CD4-positive, alpha-beta T cell (primary cell): ENCODE results near the gene PLEKHF1. TPM values are rescaled to one million over a fixed set of nuclear protein-coding genes. Genes with fewer than 3 reads are reported as not detected.
A peak's percentile ranks its signal among the peaks of the same experiment; 100 is the strongest.

Experiments used
- ATAC-seq: fragments of 200-7000 bp; cut with Tn5 transposase; one replicate; pipeline ENCODE4 v1.10.0; 2022; ENCODE audit warnings: mild to moderate bottlenecking; ENCODE audit not compliant: poor library complexity
- CTCF ChIA-PET: fragments of 350-600 bp; sonication (Branson Sonifier 250); formaldehyde crosslinking; loops from one replicate; lab custom pipeline; 2021; ENCODE audit warnings: antibody characterized with exemption, inconsistent platforms; lab: Charles Lee
- POLR2A ChIA-PET: fragments of 350-600 bp; sonication (Branson Sonifier 250); formaldehyde crosslinking; loops from one replicate; lab custom pipeline; 2021; ENCODE audit warnings: antibody characterized with exemption, inconsistent platforms; lab: Charles Lee
- DNase-seq, 14 experiments: peaks; one replicate each; pipeline ENCODE4 v3.0.0-alpha.2; 2013 to 2020; ENCODE audit warnings: mixed read lengths in 2 of 14
- H3K27ac ChIP-seq, 2 donors: one replicate each; pipeline versions ENCODE4 v1.5.1 to v1.7.0; 2013; ENCODE audit warnings: low read length in 2 of 2, low read depth in 1 of 2, mild to moderate bottlenecking in 1 of 2
- H3K27me3 ChIP-seq, 2 experiments: 1 replicate in 1 of 2; 2 replicates in 1 of 2; pipeline versions ENCODE4 v1.6.1 to v1.7.0; 2013; ENCODE audit warnings: low read length in 2 of 2, control low read depth in 1 of 2, mild to moderate bottlenecking in 1 of 2, moderate library complexity in 1 of 2; ENCODE audit not compliant: insufficient read depth in 2 of 2, control insufficient read depth in 1 of 2
- H3K36me3 ChIP-seq: one replicate; pipeline ENCODE4 v1.6.1; 2013; ENCODE audit warnings: low read length, control low read depth; ENCODE audit not compliant: insufficient read depth
- H3K4me1 ChIP-seq: one replicate; pipeline ENCODE4 v1.6.1; 2013; ENCODE audit warnings: low read length, control low read depth; ENCODE audit not compliant: insufficient read depth
- H3K4me3 ChIP-seq: one replicate; pipeline ENCODE4 v1.5.1; 2013; ENCODE audit warnings: mild to moderate bottlenecking, low read length, moderate library complexity
- H3K9me3 ChIP-seq, 2 experiments: 1 replicate in 1 of 2; 2 replicates in 1 of 2; pipeline versions ENCODE4 v1.6.1 to v1.7.0; 2013; ENCODE audit warnings: low read length in 2 of 2, mild to moderate bottlenecking in 2 of 2, control low read depth in 1 of 2, moderate library complexity in 1 of 2; ENCODE audit not compliant: control insufficient read depth in 1 of 2, insufficient read depth in 1 of 2
- H3K27ac Mint-ChIP-seq: one replicate; pipeline ENCODE4 v1.8.0; 2020; ENCODE audit warnings: mixed read lengths
- H3K27me3 Mint-ChIP-seq: one replicate; pipeline ENCODE4 v1.8.0; 2021; ENCODE audit warnings: mixed read lengths
- H3K36me3 Mint-ChIP-seq: one replicate; pipeline ENCODE4 v1.8.0; 2021; ENCODE audit warnings: low read depth, mixed read lengths
- H3K4me1 Mint-ChIP-seq: one replicate; pipeline ENCODE4 v1.8.0; 2021; ENCODE audit warnings: low read depth, mixed read lengths
- H3K4me3 Mint-ChIP-seq: one replicate; pipeline ENCODE4 v1.8.0; 2020; ENCODE audit warnings: mild to moderate bottlenecking, mixed read lengths
- H3K9me3 Mint-ChIP-seq: one replicate; pipeline ENCODE4 v1.8.0; 2020; ENCODE audit warnings: mixed read lengths
- CTCF ChIP-seq: fragments of 200-600 bp; IDR thresholded peaks from one replicate; pipeline ENCODE4 v1.8.0; 2022; ENCODE audit warnings: antibody characterized with exemption, mild to moderate bottlenecking
- intact Hi-C, 2 experiments: fragments of 100-400 bp; cut with DNase I in 1 of 2; cut with micrococcal nuclease in 1 of 2; formaldehyde crosslinking; loops; one replicate each; pipeline versions ENCODE4 v1.15.1 to v1.9.0; 2023 to 2025; cut with DNase I, micrococcal nuclease
- total RNA-seq, 174 experiments: library from RNA in 2 of 174; stranded (reverse) in 2 of 174; gene quantifications; one replicate each; pipeline ENCODE4 v1.2.3 and lab custom pipeline; 2021 to 2026

Gene PLEKHF1
- total RNA-seq, 2 experiments from 2014 or later: 37.5 to 41.0 TPM

GRCh38 chr19:29631450-29631849 lies 33.8 kb upstream of the PLEKHF1 start:
- H3K27ac ChIP-seq: no peak overlapping the region
- no peak for TF ChIP-seq CTCF
- no peak for ATAC-seq
- H3K27ac Mint-ChIP-seq: no peak overlapping the region
- intact Hi-C loops: no loop called here
- no peaks in the 10 kb centered on the region for H3K9me3 ChIP-seq
- CTCF ChIA-PET: no interaction called here
- H3K4me3 Mint-ChIP-seq: no peak overlapping the region
- no peaks in the 10 kb centered on the region for H3K36me3 Mint-ChIP-seq
- no peaks in the 10 kb centered on the region for H3K36me3 ChIP-seq
- H3K4me1 Mint-ChIP-seq: no peaks in the 10 kb centered on the region
- no peaks in the 10 kb centered on the region for H3K27me3 ChIP-seq
- H3K4me1 ChIP-seq: no peaks in the 10 kb centered on the region
- POLR2A ChIA-PET: no interaction called here
- H3K27me3 Mint-ChIP-seq: no peaks in the 10 kb centered on the region
- peak in 1 of 14 experiments; percentile 19 for DNase-seq
- no peak overlapping the region for H3K4me3 ChIP-seq
- H3K9me3 Mint-ChIP-seq: no peaks in the 10 kb centered on the region

- H3K9me3 Mint-ChIP-seq: no peaks in the 10 kb centered on the region
- DNase-seq: no peak
- H3K36me3 Mint-ChIP-seq: no peaks in the 10 kb centered on the region
- no peak for ATAC-seq
- no peak overlapping the region for H3K4me3 Mint-ChIP-seq
- Histone ChIP-seq H3K9me3 (no peaks in the 10 kb centered on the region), H3K27ac (no peak overlapping the region), H3K4me3 (no peak overlapping the region), H3K27me3 (no peaks in the 10 kb centered on the region), H3K4me1 (no peaks in the 10 kb centered on the region), H3K36me3 (no peaks in the 10 kb centered on the region)
- no peaks in the 10 kb centered on the region for H3K4me1 Mint-ChIP-seq
- no peak overlapping the region for H3K27ac Mint-ChIP-seq
- POLR2A ChIA-PET: interaction anchor here (1.5 kb wide), 1 partner anchor 28 kb away, joined by 5 read pairs; the partner anchor contains the start of gene POP4
- H3K27me3 Mint-ChIP-seq: no peaks in the 10 kb centered on the region
- TF ChIP-seq CTCF: no peak
- CTCF ChIA-PET: interaction anchor here (1.1 to 1.2 kb wide), 2 partner anchors 9 to 83 kb away, joined by 3 to 4 read pairs; no protein-coding TSS in a partner anchor
- intact Hi-C loops: no loop called here
These were observed 31.3 kb upstream of the PLEKHF1 start for GRCh38 chr19:29634002-29634401.

- Histone ChIP-seq H3K4me3 (no peak overlapping the region), H3K36me3 (no peaks in the 10 kb centered on the region), H3K9me3 (no peaks in the 10 kb centered on the region), H3K27me3 (no peaks in the 10 kb centered on the region), H3K27ac (no peak overlapping the region), H3K4me1 (no peaks in the 10 kb centered on the region)
- POLR2A ChIA-PET: interaction anchor here (1.5 kb wide), 1 partner anchor 28 kb away, joined by 5 read pairs; the partner anchor contains the start of gene POP4
- Mint-ChIP-seq H3K36me3 (no peaks in the 10 kb centered on the region), H3K27me3 (no peaks in the 10 kb centered on the region), H3K27ac (no peak overlapping the region), H3K4me3 (no peak overlapping the region), H3K4me1 (no peaks in the 10 kb centered on the region), H3K9me3 (no peaks in the 10 kb centered on the region)
- TF ChIP-seq CTCF: no peak
- ATAC-seq: no peak
- CTCF ChIA-PET: interaction anchor here (1.1 to 1.2 kb wide), 2 partner anchors 9 to 82 kb away, joined by 3 to 4 read pairs; no protein-coding TSS in a partner anchor
- DNase-seq: no peak
- intact Hi-C loops: no loop called here
These were observed 30.7 kb upstream of the PLEKHF1 start for GRCh38 chr19:29634423-29635130.
